HG03469 (cell line): ENCODE results near the gene CD47.

Experiments
- ATAC-seq: cut with Tn5 transposase; IDR thresholded peaks from one replicate; pipeline ENCODE4 v1.9.1; 2021; ENCODE audit warnings: mild to moderate bottlenecking, moderate library complexity, moderate number of reproducible peaks; ENCODE audit not compliant: unreplicated experiment

Gene CD47

GRCh38 chr3:108118038-108118768 is 27.4 kb upstream of the CD47 start:
- ATAC-seq = no peak

- ATAC-seq = peak; percentile 50
These were observed 26.5 kb upstream of the CD47 start for GRCh38 chr3:108117241-108117775.

GRCh38 chr3:108114423-108115065 is 23.7 kb upstream of the CD47 start:
- ATAC-seq = no peak

- no peak for ATAC-seq
These were observed 23.1 kb upstream of the CD47 start for GRCh38 chr3:108113975-108114374.

- no peak for ATAC-seq
These were observed 20.1 kb upstream of the CD47 start for GRCh38 chr3:108110934-108111333.

- no peak for ATAC-seq
These were observed 17.6 kb upstream of the CD47 start for GRCh38 chr3:108108416-108108815.

GRCh38 chr3:108106449-108106848 is 15.6 kb upstream of the CD47 start:
- no peak for ATAC-seq

- no peak for ATAC-seq
These were observed 15.2 kb upstream of the CD47 start for GRCh38 chr3:108106031-108106430.

- ATAC-seq = no peak
These were observed 13.3 kb upstream of the CD47 start for GRCh38 chr3:108103886-108104797.

- ATAC-seq = no peak
These were observed 12.4 kb upstream of the CD47 start for GRCh38 chr3:108103040-108103751.

- no peak for ATAC-seq
These were observed 11.7 kb upstream of the CD47 start for GRCh38 chr3:108102420-108103039.

GRCh38 chr3:108100906-108101660 is 10.3 kb upstream of the CD47 start:
- ATAC-seq = peak; percentile 90

GRCh38 chr3:108099679-108100428 is 9.0 kb upstream of the CD47 start:
- ATAC-seq = no peak

GRCh38 chr3:108099244-108099643 is 8.4 kb upstream of the CD47 start:
- no peak for ATAC-seq

- ATAC-seq = no peak
These were observed 7.2 kb upstream of the CD47 start for GRCh38 chr3:108098003-108098370.

- no peak for ATAC-seq
These were observed 6.6 kb upstream of the CD47 start for GRCh38 chr3:108097322-108098002.

GRCh38 chr3:108096532-108097321 is 5.9 kb upstream of the CD47 start:
- no peak for ATAC-seq
